Skin epidermis (tissue), 12 donors: ENCODE measurements around the gene TOPAZ1.
A peak's percentile ranks its signal among the peaks of the same experiment; 100 is the strongest.
"Not testable (repeated sequence)": the region's sequence is repeated elsewhere in the genome, so short reads cannot be mapped to it uniquely, and the experiment has no call there.

ENCODE experiments used
- H3K27ac ChIP-seq, 21 experiments: fragments of 200-600 bp; sonication (generic) in 11 of 21; one replicate each; pipeline ENCODE4 v1.5.0; 2020; ENCODE audit warnings: mild to moderate bottlenecking in 3 of 21, inconsistent platforms in 2 of 21, moderate library complexity in 2 of 21
- H3K4me3 ChIP-seq, 7 experiments: fragments of 200-600 bp; sonication (generic) in 2 of 7; one replicate each; pipeline ENCODE4 v1.5.0; 2020; ENCODE audit warnings: inconsistent platforms in 2 of 7, mild to moderate bottlenecking in 2 of 7, moderate library complexity in 1 of 7

Gene TOPAZ1

GRCh38 chr3:44326019-44326418 lies 84.3 kb downstream of the TOPAZ1 start:
- Histone ChIP-seq H3K27ac (no peak overlapping the region), H3K4me3 (no peak overlapping the region)

DNA sequence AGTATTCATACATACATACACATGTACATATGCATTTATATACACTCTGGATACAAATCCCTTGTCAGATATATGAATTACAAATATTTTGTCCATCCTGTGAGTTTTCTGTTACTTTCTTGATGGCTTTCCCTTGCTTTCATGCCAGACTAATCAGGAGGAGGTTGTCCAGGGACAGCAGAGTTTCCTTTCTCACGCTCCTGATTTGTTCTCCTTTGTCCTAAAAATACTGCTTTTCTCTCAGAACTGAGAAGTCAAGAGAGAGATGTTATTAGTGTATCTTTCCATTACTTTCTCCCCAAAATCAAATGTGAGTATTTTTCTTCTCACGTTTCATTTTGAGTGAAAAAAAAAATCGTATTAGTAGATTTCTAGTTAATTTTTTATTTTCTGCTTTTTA lies 84.8 kb downstream of the TOPAZ1 start:
- Histone ChIP-seq H3K4me3 (no peak overlapping the region), H3K27ac (no peak overlapping the region)

DNA sequence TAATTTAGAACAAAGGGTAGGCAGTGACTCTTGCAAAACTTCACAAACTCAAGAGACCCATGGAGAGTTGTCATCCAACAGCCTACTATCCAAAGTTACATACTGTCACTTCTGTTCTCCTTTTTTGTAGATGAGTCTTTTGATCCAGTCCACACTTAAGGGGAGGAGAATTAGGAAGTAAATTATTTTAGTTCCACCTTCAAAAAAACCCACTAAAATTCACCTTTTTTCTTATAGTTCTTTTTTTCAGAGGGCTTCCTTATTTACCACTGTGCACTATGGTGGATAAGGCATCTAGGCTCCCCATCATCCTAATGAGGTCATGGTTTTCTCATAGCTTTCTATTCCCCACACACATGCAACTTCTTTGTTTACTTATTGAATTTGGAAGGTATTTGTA lies 88.3 kb downstream of the TOPAZ1 start:
- Histone ChIP-seq H3K27ac (no peak overlapping the region), H3K4me3 (no peak overlapping the region)

- Histone ChIP-seq H3K27ac (no peak overlapping the region), H3K4me3 (no peak overlapping the region)
Observed at GRCh38 chr3:44330444-44330843, 88.8 kb downstream of the TOPAZ1 start.

GRCh38 chr3:44334326-44334725 lies 92.6 kb downstream of the TOPAZ1 start:
- no peak overlapping the region for H3K4me3 ChIP-seq
- no peak overlapping the region for H3K27ac ChIP-seq

DNA sequence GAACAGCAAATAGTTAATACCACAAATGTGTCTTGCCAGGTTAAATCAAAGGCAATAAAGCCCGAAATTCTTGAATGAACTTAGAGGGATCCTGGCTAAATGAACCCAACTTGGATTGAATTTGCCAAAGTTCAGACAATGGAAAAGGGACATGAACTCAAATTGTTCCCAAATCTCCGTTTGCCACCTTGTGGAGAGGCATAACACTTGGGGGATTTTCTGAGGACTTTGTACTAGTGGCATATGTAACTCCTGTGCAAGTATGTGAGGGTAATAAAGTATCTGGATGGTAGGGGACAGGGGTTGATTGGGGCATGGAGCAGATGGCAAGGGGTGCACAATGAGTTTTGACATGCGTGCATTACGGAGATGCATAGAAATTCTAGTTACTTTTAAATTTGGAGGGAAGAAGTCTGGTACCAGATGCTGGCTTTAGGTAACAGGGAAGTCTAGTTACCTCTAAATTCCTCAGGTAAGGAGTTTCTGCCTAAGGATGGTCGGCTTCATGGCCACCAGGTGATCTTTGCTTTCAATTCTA lies 95.6 kb downstream of the TOPAZ1 start:
- peak overlapping the region in 17 of 21 experiments; percentile 87 to 98 (median 92) for H3K27ac ChIP-seq
- H3K4me3 ChIP-seq = peak overlapping the region; percentile 50 to 79 (median 63)

DNA sequence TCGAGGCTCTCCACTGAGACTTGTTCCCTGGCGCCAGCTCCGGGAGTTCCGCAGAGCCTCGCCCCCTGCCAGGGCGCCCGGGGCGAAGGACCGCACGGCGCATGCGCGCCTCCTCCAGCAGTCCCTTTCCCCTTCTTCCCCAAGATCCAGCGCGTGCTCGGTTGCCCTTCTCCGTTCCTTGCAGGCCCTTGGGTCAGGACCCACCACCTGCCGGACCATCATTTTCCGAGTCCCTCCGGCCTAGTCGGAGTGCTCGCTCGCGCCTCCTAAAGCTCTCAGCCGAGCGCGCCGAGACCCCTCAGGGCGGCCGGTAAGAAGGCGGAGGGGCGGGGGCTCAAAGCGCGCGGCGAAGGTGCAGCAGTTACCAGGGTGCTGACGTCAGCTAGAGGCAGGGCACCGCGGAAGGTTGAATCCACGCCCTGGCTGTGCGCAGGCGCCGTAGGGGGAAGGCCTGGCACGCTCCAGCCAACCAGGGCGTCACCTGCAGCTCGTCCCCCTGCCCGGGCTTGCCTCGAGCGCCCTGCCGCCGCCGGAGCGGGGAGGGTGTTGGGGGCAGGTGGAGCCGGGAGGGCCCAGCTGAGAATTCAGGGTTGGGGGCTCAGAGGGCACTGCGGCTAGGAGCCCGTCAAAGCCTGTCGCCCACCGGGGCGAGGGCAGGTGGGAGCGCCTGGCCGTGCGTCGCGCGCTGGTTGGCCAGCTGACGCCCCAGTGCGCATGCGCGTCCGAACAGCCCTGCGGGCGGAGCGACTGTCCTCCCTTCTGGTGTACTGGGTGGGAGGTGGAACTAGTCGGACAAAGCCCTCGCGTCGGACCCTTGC lies 96.5 kb downstream of the TOPAZ1 start, which contains the start of gene TCAIM:
TSS of gene TCAIM (plus strand) at position 757 of the 818 bp plus-strand sequence. CDS start 16,017 bp downstream, outside the sequence.
- Histone ChIP-seq H3K4me3 (peak within 1 kb of the TSS; percentile 50 to 79 (median 63)), H3K27ac (peak within 1 kb of the TSS; percentile 45 to 98 (median 92))

- H3K27ac ChIP-seq = peak overlapping the region in 20 of 21 experiments; percentile 87 to 98 (median 92)
Observed at GRCh38 chr3:44338828-44339127, 97.1 kb downstream of the TOPAZ1 start.

DNA sequence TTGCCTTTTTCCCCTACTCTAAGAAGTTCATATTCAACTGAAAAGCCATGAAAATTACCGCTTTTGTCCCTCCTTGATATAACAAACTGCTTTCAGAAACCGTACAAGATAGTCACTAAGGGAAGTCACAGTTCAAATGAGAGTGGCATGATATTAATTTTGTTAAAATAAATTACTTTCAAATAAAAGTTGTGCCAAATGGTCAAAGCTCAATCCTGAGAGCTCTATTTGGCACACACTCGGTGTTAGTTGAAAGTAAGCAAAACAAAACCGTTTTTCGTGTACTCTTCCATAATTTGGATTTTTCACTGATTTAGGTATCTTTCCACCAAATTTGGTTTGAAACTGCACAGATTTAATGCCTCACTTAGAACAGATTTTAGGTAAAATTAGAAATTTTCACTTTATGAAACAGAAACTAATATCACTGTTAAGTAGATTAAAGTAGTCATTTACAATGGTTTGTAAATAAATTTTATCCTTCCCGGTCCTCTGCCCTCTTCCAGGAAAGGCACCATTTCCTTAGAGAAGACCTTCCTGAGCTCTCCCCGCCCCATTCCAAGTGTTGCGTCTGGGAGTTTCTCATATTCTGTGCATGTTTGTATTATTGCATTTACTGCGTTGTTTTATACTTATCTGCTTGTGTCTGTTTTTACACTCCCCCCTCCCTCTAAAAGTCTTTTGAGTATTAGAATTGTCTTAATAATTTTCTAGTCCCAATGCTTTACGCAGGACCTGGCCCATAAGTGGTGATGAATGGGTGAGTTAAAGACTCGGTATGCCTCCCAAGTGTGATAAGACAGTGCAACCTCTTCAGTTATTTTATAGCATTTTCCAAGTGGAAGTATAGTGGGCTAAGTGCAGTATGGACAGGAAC lies 97.7 kb downstream of the TOPAZ1 start:
- H3K27ac ChIP-seq = peak overlapping the region in 19 of 21 experiments; percentile 87 to 98 (median 92)

More at GRCh38 chr3:44338828-44339127, 97.1 kb downstream of the TOPAZ1 start:
- H3K4me3 ChIP-seq = peak overlapping the region; percentile 50 to 79 (median 63)

DNA sequence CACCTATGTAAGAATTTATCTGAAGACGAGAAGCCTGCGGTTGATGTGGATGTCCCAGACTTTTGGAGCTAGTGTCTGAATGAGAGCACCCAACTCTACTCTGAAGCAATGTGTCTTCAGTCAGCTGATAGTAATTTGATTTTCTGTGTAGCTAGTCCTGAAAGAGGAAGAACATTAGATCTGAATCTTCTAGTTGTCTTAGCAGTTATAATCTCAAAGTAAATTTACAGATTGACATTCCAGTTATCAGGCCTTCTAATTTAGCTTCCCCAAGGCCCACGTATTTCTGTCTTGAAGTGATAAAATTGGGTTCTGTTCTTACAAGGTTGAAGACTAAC lies 98.3 kb downstream of the TOPAZ1 start:
- peak overlapping the region in 1 of 7 experiments; percentile 58 for H3K4me3 ChIP-seq

More for the DNA sequence above, 97.7 kb downstream of the TOPAZ1 start:
- H3K4me3 ChIP-seq = peak overlapping the region; percentile 50 to 79 (median 63)

GRCh38 chr3:44342176-44342790 lies 100.6 kb downstream of the TOPAZ1 start:
- Histone ChIP-seq H3K27ac (no peak overlapping the region), H3K4me3 (no peak overlapping the region)

More for the DNA sequence above, 98.3 kb downstream of the TOPAZ1 start:
- peak overlapping the region in 1 of 21 experiments; percentile 91 for H3K27ac ChIP-seq

GRCh38 chr3:44343421-44343820 lies 101.7 kb downstream of the TOPAZ1 start:
- Histone ChIP-seq H3K27ac (no peak overlapping the region), H3K4me3 (no peak overlapping the region)

GRCh38 chr3:44346590-44346989 lies 104.9 kb downstream of the TOPAZ1 start:
- H3K4me3 ChIP-seq, H3K27ac ChIP-seq: not testable (repeated sequence)

- no peak overlapping the region for H3K27ac ChIP-seq
- no peak overlapping the region for H3K4me3 ChIP-seq
Observed at GRCh38 chr3:44348993-44349392, 107.3 kb downstream of the TOPAZ1 start.

DNA sequence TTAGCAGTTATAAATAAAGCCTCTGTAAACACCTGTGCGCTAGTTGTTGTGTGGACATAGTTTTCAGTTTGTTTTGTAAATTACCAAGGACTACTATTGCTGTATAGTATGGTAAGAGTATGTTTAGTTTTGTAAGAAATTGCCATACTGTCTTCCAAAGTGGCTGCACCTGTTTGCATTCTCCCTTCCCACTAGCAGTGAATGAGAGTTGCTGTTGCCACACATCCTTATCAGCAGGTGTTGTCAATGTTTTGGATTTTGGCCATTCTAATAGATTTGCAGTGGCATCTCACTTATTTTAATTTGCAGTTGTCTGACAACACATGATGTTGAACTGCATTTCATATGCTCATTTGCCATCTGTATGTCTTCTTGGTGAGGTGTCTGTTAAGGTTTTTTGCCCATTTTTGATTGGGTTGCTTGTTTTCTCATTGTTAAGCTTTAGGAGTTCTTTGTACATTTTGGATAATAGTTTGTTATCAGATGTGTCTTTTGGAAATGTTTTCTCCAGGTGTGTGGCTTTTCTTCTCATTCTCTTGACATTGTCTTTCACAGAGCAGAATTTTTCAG lies 111.8 kb downstream of the TOPAZ1 start:
- no peak overlapping the region for H3K4me3 ChIP-seq
- H3K27ac ChIP-seq = no peak overlapping the region

- H3K4me3 ChIP-seq = no peak overlapping the region
- H3K27ac ChIP-seq = peak overlapping the region in 1 of 21 experiments; percentile 0
Observed at GRCh38 chr3:44355362-44356033, 113.8 kb downstream of the TOPAZ1 start.

DNA sequence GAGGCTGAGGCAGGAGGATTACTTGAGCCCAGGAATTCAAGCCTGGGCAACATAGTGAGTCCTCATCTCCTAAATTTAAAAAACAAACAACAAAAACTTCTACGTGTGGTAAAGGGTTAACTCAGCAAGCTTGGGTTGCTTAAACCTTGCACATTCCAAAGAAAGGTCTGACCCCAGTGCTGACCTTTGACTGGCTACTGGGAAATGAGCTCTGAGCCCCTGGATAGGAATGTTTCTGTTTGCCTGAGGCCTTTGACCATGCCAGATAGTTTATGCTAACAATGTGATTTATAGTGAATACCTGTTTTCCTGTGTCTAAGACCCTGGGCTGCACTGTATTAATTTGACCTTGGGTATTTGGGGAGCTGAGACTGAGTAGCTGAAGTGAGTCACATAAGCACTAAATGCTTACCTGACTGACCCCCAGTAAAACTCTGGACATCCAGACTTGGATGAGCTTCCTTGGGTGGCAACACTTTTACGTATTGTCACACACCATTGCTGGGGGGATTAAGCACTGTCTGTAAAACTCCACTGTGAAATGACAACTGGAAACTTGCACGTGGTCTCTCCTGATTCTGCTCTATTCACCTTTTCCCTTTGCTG lies 117.6 kb downstream of the TOPAZ1 start:
- Histone ChIP-seq H3K27ac (no peak overlapping the region), H3K4me3 (no peak overlapping the region)

- Histone ChIP-seq H3K4me3 (no peak overlapping the region), H3K27ac (no peak overlapping the region)
Observed at GRCh38 chr3:44363591-44363990, 121.9 kb downstream of the TOPAZ1 start.

GRCh38 chr3:44365952-44366351 lies 124.3 kb downstream of the TOPAZ1 start:
- Histone ChIP-seq H3K4me3 (no peak overlapping the region), H3K27ac (no peak overlapping the region)
